Measurements from ENCODE around the gene WDTC1. TPM values are rescaled to one million over a fixed set of nuclear protein-coding genes. Genes with fewer than 3 reads are reported as not detected.

The WDTC1 gene
- polyA plus RNA-seq, 6 donors from 2014 or later = 2.0 to 11.2 (median 8.2) TPM

DNA sequence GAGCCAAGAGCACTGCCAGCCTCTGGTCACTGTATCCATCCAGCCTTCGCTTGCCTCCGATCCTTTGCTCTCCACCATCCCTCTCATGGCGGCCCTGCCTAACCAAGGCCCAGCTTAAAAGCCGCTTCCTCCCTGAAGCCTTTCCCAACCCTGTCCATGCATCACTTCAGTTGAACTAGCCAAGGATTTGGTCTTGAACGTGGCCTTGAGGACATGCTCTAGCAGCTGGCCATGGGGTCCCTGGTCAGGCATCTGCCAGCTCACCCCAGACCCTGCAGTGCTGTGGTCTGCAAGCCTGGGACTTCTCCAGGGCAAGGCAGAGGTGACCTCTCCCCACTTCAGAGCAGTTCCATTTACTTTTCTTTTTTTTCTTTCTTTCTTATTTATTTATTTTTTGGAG lies 102.3 kb downstream of the WDTC1 start:
- peaks cover 34 to 59% (median 50%) of the 10 kb centered on the region in 3 donors for H3K4me1 Mint-ChIP-seq

DNA sequence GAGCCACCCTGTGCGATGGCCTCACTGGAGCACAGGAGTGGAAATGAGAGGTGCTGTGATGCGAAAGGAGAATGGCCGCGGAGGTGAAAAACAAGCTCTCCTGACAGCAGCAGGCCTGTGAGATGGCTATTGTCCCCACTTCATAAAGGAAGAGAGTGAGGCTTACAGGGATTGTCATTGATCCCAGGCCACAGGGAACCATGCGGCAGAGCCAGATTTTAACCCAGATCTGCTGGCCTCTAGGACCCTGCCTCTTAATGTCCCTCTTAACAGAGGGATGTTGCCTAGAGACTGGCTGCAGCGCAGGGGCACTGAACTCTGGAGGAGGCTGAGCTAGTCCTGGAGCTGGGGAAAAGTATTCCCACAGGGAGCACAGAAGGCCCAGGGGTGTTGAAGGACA lies 104.3 kb downstream of the WDTC1 start:
- peaks cover 43 to 64% (median 51%) of the 10 kb centered on the region in 3 donors for H3K4me1 Mint-ChIP-seq
- no peak for ATAC-seq (ENCODE audit: low read depth in 2 of 2)
- no peaks in the 10 kb centered on the region for H3K27me3 Mint-ChIP-seq
- H3K27ac Mint-ChIP-seq = peak overlapping the region; percentile 87 to 98 (median 94)
- H3K4me3 Mint-ChIP-seq = peak overlapping the region in 6 of 8 donors; percentile 38 to 89 (median 61)
- H3K36me3 Mint-ChIP-seq = no peaks in the 10 kb centered on the region
- peaks cover 0 to 7% (median 0%) of the 10 kb centered on the region in 7 donors for H3K9me3 Mint-ChIP-seq
- DNase-seq = no peak

More for the DNA sequence above, 102.3 kb downstream of the WDTC1 start:
- Mint-ChIP-seq H3K36me3 (no peaks in the 10 kb centered on the region), H3K27me3 (no peaks in the 10 kb centered on the region), H3K4me3 (no peak overlapping the region), H3K27ac (no peak overlapping the region), H3K9me3 (peaks cover 0 to 7% (median 0%) of the 10 kb centered on the region in 7 donors)
- DNase-seq (no peak), ATAC-seq (ENCODE audit: low read depth in 2 of 2) (no peak)

DNA sequence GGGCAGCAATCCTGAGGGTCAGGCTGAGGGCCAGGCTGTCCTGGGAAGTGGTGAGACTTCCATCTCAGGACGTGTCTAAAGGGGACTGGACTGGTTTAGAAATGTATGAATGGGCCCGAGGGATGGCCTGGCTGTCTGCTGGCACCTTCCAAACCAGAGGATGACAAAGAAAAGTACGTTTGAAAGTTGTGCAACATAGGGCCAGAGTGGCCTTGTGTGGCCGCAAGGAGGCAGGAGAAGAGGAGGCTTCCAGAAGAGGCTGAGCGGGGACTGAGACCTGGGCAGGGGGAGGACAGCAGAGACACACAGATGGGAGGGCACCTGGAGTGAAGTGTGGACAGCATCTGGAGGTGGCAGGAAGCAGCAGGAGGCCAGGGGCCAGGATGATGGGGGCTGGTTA lies 104.8 kb downstream of the WDTC1 start:
- DNase-seq (no peak), ATAC-seq (ENCODE audit: low read depth in 2 of 2) (no peak)
- Mint-ChIP-seq H3K36me3 (no peaks in the 10 kb centered on the region), H3K27me3 (no peaks in the 10 kb centered on the region), H3K9me3 (peaks cover 0 to 7% (median 0%) of the 10 kb centered on the region in 7 donors), H3K4me1 (peaks cover 43 to 68% (median 55%) of the 10 kb centered on the region in 3 donors), H3K27ac (peak overlapping the region; percentile 87 to 98 (median 94)), H3K4me3 (peak overlapping the region in 5 of 8 donors; percentile 38 to 92 (median 74))

DNA sequence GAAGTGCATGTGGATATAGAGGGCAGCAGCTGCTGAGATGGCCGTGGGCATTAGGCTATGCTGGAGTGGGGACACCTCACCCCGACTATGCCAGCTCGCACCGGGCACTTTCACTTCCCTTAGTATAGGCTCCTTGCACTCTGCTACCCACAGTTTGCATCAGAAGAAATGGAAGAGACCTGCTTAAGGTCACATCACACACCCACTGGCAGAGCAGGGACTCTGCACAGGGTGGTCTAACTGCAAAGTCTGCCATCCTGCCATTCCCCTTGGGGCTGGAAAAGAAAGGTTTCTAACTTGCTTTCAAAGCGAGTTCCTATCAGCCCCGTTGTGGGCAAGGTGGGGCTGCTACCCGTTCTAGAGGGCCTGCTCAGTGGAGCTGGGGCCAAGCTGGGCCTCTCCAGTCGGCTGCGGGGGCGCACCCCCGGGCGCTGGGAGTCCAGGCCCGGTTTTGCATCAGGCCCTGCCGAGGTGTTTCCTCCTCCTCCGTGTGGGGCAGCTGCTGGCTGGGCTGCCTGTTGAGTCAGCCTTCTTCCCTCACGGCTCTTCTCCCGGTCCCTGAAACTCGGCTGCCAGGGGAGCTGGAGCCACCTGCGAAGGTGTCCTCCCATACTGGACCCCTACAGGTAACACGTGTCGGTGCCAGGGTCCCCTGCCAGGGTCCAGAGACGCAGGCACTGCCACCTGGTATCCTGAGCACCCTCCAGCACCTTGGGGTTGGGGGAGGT lies 107.3 kb downstream of the WDTC1 start, which contains the start of gene SYTL1:
Gene SYTL1 (plus strand): TSS at position 498 of the 728 bp plus-strand sequence. CDS start 3,313 bp downstream, outside the sequence.
- ATAC-seq (ENCODE audit: low read depth in 2 of 2) (peak; percentile 82 to 88), DNase-seq (peak; percentile 87)
- Mint-ChIP-seq H3K27me3 (no peaks in the 10 kb centered on the region), H3K4me1 (peaks cover 51 to 76% (median 66%) of the 10 kb centered on the region in 3 donors), H3K9me3 (peaks cover 0 to 7% (median 0%) of the 10 kb centered on the region in 7 donors), H3K4me3 (peak within 1 kb of the TSS; percentile 87 to 98 (median 93)), H3K36me3 (peaks cover 0 to 8% of the 10 kb centered on the region in 2 donors), H3K27ac (peak within 1 kb of the TSS; percentile 87 to 98 (median 96))

DNA sequence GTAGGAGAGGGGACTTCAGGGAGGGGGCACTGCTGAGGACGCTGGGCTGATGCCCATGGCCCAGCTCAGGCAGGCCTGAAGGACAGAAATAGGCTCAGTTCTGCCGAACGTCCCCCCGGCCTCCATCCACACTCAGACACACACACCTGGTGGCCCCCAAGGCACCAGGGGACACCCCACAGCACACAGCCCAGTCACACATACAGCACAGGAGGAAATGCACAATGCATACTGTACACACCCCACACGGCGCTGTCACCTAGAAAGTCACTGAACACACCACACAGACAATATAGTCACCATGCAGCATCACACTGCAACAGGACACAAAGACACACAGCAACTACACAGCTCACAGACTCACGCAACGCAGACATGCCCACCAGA lies 108.0 kb downstream of the WDTC1 start:
- H3K27ac Mint-ChIP-seq = peak overlapping the region; percentile 67 to 98 (median 94)
- DNase-seq (no peak), ATAC-seq (ENCODE audit: low read depth in 2 of 2) (no peak)
- H3K9me3 Mint-ChIP-seq = peaks cover 0 to 7% (median 0%) of the 10 kb centered on the region in 7 donors
- H3K4me1 Mint-ChIP-seq = peaks cover 54 to 73% (median 69%) of the 10 kb centered on the region in 3 donors
- H3K27me3 Mint-ChIP-seq = no peaks in the 10 kb centered on the region
- peak overlapping the region; percentile 87 to 98 (median 93) for H3K4me3 Mint-ChIP-seq
- H3K36me3 Mint-ChIP-seq = peaks cover 0 to 8% of the 10 kb centered on the region in 2 donors

DNA sequence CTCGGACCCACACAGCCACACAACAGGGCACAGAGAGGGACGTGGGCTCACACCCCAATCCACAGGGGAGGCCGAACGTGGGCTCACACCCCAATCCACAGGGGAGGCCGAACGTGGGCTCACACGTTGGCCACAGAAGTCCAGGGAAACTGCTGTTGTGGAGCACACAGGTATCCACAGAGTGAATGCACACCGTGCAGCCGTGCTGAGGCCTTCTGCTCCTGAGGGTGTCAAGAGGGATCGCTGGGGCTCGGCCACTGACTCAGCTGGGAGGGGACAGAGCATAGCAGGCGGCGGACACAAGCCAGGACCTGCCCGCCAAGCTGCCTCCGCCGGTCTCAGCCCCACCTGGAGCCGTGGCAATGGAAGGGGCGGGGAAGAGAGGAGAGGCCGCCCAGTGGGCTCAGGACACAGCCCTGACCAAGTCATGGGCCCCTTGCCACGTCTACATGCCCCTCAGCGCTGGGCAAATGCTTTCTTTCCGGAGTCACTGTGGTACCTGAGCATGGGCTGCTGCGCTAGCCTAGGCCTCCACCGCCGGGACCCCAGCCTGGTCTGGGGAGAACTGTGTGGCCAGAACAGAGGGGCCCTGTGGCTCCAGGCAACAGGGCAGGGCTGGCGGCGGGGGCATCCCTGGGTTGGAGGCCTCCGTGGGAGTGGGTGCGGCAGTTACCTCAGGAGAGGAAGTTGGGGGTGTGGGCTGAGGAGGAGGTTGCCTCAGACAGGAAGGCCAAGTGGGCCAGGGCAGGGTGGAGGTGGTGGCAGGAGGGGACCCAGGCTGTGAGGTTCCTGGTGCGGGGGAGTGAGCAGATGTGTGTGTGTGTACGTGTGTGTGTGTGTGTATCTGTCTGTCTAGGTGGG lies 108.6 kb downstream of the WDTC1 start:
- Mint-ChIP-seq H3K27me3 (no peaks in the 10 kb centered on the region), H3K4me3 (peak overlapping the region; percentile 87 to 98 (median 93)), H3K9me3 (peaks cover 0 to 7% (median 0%) of the 10 kb centered on the region in 7 donors), H3K4me1 (peaks cover 58 to 77% (median 74%) of the 10 kb centered on the region in 3 donors), H3K27ac (peak overlapping the region; percentile 87 to 98 (median 94)), H3K36me3 (peaks cover 0 to 8% of the 10 kb centered on the region in 2 donors)
- DNase-seq = peak; percentile 85
- peak; percentile 55 to 64 for ATAC-seq (ENCODE audit: low read depth in 2 of 2)

DNA sequence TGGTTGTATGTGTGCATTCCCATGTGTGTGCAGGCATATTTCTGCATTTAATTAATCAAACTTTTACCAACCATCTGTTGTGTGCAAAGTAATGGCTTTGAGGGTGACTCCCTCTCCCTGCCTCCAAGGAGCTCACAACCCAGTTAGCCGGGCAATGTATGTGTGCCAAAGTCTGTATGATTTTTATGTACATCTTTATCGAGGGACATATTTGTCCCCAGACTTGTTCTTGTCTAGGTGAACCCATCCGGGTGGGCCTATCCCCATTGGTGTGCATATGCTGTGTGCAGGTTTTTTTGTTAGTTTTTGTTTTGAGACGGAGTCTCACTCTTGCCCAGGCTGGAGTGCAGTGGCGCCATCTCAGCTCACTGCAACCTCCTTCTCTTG lies 109.2 kb downstream of the WDTC1 start:
- peaks cover 0 to 8% of the 10 kb centered on the region in 2 donors for H3K36me3 Mint-ChIP-seq
- H3K27me3 Mint-ChIP-seq = no peaks in the 10 kb centered on the region
- H3K9me3 Mint-ChIP-seq = peaks cover 0 to 7% (median 0%) of the 10 kb centered on the region in 7 donors
- no peak for DNase-seq
- peak overlapping the region; percentile 87 to 98 (median 94) for H3K27ac Mint-ChIP-seq
- H3K4me3 Mint-ChIP-seq = peak overlapping the region; percentile 87 to 98 (median 93)
- no peak for ATAC-seq (ENCODE audit: low read depth in 2 of 2)
- H3K4me1 Mint-ChIP-seq = peaks cover 59 to 76% (median 72%) of the 10 kb centered on the region in 3 donors

DNA sequence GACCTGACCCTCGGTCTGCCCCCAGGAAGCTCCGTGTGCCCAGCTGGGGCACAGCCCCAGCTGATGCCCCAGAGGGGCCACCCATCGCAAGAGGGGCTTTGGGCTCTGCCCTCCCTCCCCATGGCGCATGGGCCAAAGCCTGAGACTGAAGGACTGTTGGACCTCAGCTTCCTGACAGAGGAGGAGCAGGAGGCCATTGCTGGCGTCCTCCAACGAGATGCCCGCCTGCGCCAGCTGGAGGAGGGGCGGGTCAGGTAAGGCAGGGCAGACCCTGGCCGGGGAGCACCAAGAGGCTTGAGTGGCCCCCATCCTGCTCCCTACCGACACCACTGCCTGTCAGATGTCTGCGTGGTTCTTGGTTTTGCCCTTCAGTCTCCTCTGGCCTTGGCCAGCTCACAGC lies 110.8 kb downstream of the WDTC1 start:
- H3K9me3 Mint-ChIP-seq = no peaks in the 10 kb centered on the region
- H3K4me3 Mint-ChIP-seq = peak overlapping the region in 4 of 8 donors; percentile 9 to 86 (median 49)
- H3K27me3 Mint-ChIP-seq = no peaks in the 10 kb centered on the region
- DNase-seq (no peak), ATAC-seq (ENCODE audit: low read depth in 2 of 2) (no peak)
- H3K4me1 Mint-ChIP-seq = peaks cover 45 to 64% (median 56%) of the 10 kb centered on the region in 3 donors
- peaks cover 0 to 8% of the 10 kb centered on the region in 2 donors for H3K36me3 Mint-ChIP-seq
- peak overlapping the region in 2 of 6 donors; percentile 18 to 86 for H3K27ac Mint-ChIP-seq

DNA sequence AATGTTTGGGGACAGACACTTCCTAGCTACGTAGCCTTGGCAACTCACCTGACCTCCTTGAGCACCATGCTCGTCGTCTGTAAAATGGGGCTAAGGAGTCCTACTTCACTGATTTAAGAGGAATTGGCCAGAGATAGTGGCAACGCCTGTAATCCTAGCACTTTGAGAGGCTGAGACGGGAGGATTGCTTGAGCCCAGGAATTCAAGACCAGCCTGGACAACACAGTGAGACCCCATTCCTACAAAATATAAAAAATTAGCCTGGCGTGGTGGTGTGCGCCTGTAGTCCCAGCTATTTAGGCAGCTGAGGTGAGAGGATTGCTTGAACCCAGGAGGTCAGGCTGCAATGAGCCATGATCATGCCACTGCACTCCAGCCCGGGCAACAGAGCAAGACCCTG lies 111.9 kb downstream of the WDTC1 start:
- no peak for ATAC-seq (ENCODE audit: low read depth in 2 of 2)
- Mint-ChIP-seq H3K27ac (peak overlapping the region in 1 of 6 donors; percentile 28), H3K4me1 (peaks cover 37 to 53% (median 45%) of the 10 kb centered on the region in 3 donors), H3K36me3 (peaks cover 0 to 8% of the 10 kb centered on the region in 2 donors), H3K4me3 (peak overlapping the region in 3 of 8 donors; percentile 30 to 70 (median 69)), H3K27me3 (no peaks in the 10 kb centered on the region), H3K9me3 (no peaks in the 10 kb centered on the region)
- no peak for DNase-seq

DNA sequence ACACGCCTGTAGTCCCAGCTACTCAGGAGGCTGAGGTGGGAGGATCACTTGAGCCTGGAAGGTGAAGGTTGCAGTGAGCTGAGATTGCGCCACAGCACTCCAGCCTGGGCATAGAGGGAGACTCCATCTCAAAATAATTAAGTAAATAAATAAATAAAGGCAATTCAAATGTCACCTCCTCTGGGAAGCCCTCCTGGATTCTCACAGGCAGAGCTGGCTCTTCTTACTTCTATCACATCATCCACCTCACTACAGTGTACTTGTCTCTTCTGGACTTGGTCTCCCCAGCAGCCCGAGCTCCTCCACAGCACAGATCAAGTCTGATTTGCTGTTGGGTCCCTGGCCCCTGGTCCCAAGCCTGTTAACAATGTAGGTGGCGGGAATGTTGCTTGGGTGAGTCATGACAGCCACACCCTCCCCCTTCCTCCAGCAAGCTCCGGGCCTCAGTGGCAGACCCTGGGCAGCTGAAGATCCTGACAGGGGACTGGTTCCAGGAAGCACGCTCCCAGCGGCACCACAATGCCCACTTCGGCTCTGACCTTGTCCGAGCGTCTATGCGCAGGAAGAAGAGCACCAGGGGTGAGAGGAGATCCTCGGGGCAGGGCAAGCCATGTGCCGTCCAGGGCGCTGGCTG lies 112.7 kb downstream of the WDTC1 start:
- Mint-ChIP-seq H3K36me3 (peaks cover 0 to 8% of the 10 kb centered on the region in 2 donors), H3K27ac (peak overlapping the region in 4 of 6 donors; percentile 28 to 67 (median 48)), H3K4me3 (peak overlapping the region in 1 of 8 donors; percentile 24), H3K9me3 (no peaks in the 10 kb centered on the region), H3K27me3 (no peaks in the 10 kb centered on the region), H3K4me1 (peaks cover 31 to 46% (median 40%) of the 10 kb centered on the region in 3 donors)
- ATAC-seq (ENCODE audit: low read depth in 2 of 2) (no peak), DNase-seq (no peak)

DNA sequence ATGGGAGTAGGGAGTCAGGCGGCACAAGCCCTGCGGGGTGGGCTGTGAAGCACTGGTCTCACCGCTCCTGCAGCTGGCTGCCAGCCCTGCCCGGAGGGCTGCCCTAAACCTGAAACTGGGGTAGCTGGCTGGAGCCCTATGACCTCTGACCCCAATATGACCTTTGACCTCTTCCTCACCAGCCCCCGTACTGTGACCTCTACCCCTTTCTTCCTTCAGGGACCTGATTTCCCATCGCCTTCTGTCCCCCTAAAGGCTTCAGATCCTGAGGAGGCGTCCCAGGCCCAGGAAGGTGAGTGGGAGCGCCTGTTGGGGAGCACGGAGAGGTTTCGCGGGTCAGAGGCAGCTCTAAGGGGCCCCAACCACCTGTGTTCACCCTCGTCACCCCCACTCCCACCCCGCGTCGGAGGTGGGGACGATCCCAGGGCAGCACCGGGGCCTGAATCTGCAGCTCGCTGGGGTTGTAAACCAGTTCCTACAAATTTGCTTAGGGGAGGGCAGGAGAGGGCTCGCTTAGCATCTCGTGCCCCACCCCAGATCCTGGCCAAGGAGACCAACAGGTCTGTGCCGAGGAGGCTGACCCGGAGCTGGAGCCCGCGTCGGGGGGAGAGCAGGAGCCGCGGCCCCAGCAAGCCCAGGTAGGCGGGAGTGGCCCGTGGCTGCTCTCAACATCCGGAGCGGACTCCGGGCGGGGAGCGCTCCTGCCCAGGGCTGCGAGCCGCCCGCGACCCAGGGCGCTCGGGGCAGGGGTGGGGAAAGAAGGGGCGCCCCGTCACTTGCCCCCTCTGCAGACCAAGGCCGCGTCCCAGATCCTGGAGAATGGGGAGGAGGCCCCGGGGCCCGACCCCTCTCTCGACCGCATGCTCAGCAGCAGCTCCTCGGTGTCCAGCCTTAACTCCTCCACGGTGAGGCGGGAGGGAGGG lies 114.7 kb downstream of the WDTC1 start:
- Mint-ChIP-seq H3K4me3 (peak overlapping the region in 5 of 8 donors; percentile 20 to 78 (median 51)), H3K27ac (no peak overlapping the region), H3K4me1 (peaks cover 16 to 26% (median 26%) of the 10 kb centered on the region in 3 donors), H3K9me3 (no peaks in the 10 kb centered on the region), H3K36me3 (peaks cover 0 to 8% of the 10 kb centered on the region in 2 donors), H3K27me3 (no peaks in the 10 kb centered on the region)
- ATAC-seq (ENCODE audit: low read depth in 2 of 2) = peak; percentile 70 to 86
- peak; percentile 17 for DNase-seq
